Activated CD8-positive, alpha-beta memory T cell treated with anti-CD3 and anti-CD28 coated beads, Interleukin-2, amount 50 U/mL, for 24 hours (primary cell): ENCODE measurements around the gene BTN1A1.
"Not testable (repeated sequence)": the region's sequence is repeated elsewhere in the genome, so short reads cannot be mapped to it uniquely, and the experiment has no call there.

Experiments used
- DNase-seq: peaks from one replicate; pipeline ENCODE4 v3.0.0-alpha.2; 2020; ENCODE audit errors: extremely low read depth

The BTN1A1 gene

GRCh38 chr6:26511033-26511432 is 10.9 kb downstream of the BTN1A1 start:
- not testable (repeated sequence) for DNase-seq

GRCh38 chr6:26514984-26515383 is 14.9 kb downstream of the BTN1A1 start:
- DNase-seq: no peak

GRCh38 chr6:26516481-26517427 is 16.7 kb downstream of the BTN1A1 start:
- DNase-seq: no peak

- DNase-seq: no peak
Measured at GRCh38 chr6:26519359-26519758, 19.3 kb downstream of the BTN1A1 start.

- DNase-seq: no peak
Measured at GRCh38 chr6:26520237-26520849, 20.2 kb downstream of the BTN1A1 start.

GRCh38 chr6:26520850-26521599 is 20.9 kb downstream of the BTN1A1 start:
- DNase-seq: peak; percentile 66

GRCh38 chr6:26521600-26522391 is 21.7 kb downstream of the BTN1A1 start:
- no peak for DNase-seq

GRCh38 chr6:26522486-26523228 is 22.6 kb downstream of the BTN1A1 start:
- not testable (repeated sequence) for DNase-seq

- not testable (repeated sequence) for DNase-seq
Measured at GRCh38 chr6:26524314-26524713, 24.2 kb downstream of the BTN1A1 start.

- DNase-seq: no peak
Measured at GRCh38 chr6:26524722-26525370, 24.7 kb downstream of the BTN1A1 start.

GRCh38 chr6:26525838-26526237 is 25.7 kb downstream of the BTN1A1 start:
- no peak for DNase-seq

GRCh38 chr6:26526928-26527327 is 26.8 kb downstream of the BTN1A1 start:
- no peak for DNase-seq

- DNase-seq: no peak
Measured at GRCh38 chr6:26530203-26530602, 30.1 kb downstream of the BTN1A1 start.

GRCh38 chr6:26531897-26532296 is 31.8 kb downstream of the BTN1A1 start:
- no peak for DNase-seq

GRCh38 chr6:26532699-26533531 is 32.8 kb downstream of the BTN1A1 start:
- peak; percentile 95 for DNase-seq

- no peak for DNase-seq
Measured at GRCh38 chr6:26533532-26533931, 33.4 kb downstream of the BTN1A1 start.

GRCh38 chr6:26534681-26535465 is 34.8 kb downstream of the BTN1A1 start:
- no peak for DNase-seq

GRCh38 chr6:26536571-26537159 is 36.6 kb downstream of the BTN1A1 start:
- DNase-seq: no peak
